IPS-NIHi11 (cell line): Measurements from ENCODE around the gene TEX12.
A peak's percentile ranks its signal among the peaks of the same experiment; 100 is the strongest.
"Not testable (repeated sequence)": the region's sequence is repeated elsewhere in the genome, so short reads cannot be mapped to it uniquely, and the experiment has no call there.

Experiments used
- DNase-seq: peaks from one replicate; pipeline ENCODE4 v3.0.0; 2012; ENCODE audit warnings: mixed read lengths, low spot score

TEX12 gene, protein sequence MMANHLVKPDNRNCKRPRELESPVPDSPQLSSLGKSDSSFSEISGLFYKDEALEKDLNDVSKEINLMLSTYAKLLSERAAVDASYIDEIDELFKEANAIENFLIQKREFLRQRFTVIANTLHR

DNA sequence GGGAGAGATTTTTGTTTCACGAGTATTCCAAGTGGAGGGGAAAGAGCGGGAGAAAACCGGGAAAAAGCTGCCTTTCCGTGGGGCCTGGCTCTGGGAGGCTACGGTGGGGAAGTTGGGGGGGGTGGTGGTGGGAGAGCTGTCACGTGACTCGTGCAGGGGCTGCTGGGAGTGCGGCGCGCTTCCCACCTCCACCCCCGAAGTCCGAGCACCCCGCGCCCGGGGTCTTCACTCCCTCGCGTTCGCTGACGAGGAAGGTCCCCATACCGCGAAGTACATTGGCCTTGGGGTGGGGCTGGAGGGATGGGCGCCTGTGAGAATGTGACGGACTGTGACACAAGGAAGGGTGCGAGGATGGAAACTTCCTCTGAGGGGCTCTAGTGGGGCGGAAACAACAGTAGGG, at the start of gene TEX12:
Gene TEX12 (plus strand): TSS at position 228 of the 400 bp plus-strand sequence. CDS start 1,897 bp downstream, outside the sequence.
- peak; percentile 14 for DNase-seq

DNA sequence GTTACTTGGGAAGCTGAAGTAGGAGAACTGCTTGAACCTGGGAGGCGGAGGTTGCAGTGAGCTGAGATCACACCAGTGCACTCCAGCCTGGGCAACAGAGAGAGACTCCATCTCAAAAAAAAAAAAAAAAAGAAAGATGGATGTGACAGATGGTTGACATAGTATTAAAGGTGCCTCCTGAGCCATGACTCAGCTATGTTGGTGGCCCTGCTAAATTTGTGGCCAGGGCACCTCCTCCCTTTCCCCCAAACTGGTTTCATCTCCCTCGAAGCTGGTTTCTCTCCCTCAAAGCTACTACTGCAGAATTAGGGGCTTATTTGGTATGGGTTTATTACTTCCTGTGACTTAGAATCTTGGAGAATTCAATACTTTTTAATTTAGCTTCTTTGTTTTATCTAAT, 49.0 kb upstream of the TEX12 start:
- no peak for DNase-seq

DNA sequence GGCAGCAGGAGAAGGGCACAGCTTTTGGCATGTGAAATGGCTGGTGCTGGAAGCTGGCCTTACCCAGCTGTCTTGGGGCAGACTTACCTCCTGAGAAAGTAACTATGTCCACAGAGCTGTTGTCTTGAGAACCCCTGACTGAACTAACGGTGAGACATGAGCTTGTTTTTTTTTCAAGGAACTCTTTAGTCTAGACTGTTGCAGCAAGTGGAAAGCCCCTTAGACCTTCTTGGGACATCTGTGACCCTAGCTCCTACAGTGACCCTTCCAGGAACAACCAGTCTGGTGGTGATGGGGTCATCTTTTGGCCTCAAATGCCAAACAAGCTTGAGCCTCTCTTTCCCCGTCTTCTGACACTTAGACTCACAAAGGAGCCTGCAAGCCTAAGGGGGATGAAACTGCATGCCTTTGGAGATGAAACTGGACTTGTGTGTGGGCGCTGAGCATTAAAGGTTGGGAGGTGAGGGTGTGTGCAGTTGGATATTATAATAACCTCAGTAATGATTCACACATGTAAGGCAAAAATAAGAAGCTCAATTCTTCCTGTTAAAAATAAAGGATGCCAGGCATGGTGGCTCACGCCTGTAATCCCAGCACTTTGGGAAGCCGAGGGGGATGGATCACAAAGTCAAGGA, 45.1 kb upstream of the TEX12 start:
- no peak for DNase-seq

DNA sequence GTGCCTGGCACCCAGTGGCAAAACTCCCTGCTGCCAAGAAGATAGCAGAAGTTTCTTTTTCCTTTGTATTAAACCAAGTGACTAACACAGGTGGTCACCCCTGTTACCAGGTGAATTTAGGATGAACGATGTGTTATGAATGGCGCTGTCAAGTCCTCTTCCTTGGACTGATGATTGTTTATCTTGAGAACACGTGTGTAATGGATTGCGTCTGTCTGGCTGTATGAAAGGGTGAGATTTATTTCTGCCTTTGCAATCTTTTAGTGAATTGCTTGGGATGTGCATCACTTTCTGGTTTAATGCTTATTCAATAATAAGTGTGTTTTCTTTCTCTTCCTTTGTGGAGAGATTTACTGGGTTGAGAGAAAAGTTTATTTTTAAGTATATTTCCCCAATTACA, 44.0 kb upstream of the TEX12 start:
- DNase-seq, result no peak

DNA sequence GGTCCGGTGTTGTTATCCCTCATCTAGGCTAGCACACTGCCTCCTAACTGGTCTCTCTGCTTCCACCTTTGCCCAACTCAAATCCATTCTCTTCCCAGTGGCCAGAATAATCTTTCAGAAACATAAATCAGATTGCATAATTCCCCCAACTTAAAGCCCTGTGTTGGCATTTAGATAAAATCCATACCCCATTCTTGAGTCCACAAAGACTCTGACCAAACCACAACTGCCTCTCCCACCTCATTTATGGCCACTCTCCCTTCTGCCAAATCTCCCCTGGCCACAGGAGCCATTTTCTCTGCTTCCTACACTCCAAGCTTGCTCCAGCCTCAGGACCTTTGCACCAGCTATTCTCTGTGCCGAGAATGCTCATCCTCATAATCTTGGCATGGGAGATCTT, 40.1 kb upstream of the TEX12 start:
- DNase-seq, result no peak

DNA sequence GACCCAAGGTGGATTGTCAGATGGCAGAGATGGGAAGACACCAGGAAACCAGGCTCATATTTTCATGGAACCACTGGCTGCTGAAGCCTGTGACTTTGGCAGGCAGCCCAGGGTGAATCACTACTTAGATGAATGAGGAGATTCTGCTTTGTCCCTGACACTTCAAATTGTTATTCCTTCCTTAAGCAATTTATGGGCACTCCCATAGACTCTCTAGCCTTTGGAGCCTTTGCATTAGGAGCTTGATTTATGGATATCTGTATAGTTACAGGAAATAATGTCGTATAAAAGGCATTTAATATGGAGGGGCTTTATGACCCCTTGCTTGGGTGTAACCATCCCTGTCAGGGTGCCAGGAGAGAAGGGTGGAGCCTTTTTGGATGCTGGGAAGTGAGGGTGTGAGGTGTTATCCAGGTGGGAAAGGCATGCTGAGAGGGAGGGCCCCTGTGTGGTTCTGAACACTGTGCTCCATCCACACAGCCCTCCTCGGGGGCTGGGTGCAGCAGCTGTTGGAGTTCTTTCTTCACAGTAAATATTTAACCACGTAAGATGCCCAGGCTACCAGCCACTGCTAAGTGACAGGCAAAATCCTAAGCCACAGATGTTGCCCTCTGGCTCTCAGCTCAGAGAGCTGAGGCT, 38.6 kb upstream of the TEX12 start:
- no peak for DNase-seq

DNA sequence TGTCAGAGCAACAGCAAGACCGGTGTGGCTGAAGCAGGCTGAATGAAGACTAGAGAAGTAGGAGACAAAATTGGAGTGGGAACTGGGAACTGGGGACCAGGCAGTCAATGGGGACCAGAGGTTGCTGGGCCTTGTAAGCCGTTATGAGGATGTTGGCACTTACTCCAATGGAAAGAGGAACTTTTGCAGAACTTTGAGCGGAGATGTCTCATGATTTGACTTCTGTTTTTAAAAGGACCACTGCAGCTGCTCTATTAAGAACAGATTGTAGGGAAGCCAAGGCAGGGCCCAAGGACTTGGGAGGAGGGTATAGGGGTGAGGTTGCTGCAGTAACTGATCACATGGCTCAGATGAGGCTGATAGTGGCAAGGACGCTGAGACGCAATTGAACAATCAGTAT, 37.5 kb upstream of the TEX12 start:
- no peak for DNase-seq

DNA sequence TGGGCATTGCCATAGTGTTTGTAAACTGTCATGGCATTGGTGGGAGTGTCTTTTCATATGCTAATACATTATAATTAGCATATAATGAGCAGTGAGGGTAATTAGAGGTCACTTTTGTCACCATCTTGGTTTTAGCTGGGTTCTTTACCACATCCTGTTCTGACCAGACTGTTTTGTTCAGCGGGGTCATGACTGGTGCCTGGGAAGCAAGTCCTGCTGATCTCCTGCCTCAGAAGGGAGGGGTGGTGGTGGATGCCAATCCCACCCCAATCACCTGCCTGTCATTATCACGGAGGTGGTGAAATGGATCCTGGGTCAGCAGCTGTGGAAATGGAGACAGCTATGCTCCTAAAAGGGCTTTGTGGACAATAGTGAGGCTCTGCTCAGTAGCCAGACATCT, 34.4 kb upstream of the TEX12 start:
- DNase-seq, result no peak

DNA sequence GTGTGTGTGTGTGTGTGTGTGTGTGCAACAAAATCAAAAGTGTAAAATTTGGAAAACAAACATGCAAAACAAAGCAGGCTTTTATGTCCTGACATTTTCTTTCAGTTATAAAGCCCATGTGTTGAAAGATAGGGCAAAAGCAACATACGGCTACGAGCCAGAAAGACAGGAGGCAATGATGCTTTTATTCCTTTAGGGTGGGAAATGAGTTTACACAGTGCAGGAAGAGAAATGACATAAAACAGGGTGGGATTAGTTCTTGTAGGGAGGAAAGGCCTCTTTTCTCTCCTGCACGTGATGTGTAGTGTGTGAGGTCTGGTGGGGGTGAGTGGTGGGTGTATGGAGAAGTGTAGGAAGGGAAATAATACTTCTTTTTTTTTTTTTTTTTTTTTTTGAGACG, 32.7 kb upstream of the TEX12 start:
- DNase-seq, result no peak

DNA sequence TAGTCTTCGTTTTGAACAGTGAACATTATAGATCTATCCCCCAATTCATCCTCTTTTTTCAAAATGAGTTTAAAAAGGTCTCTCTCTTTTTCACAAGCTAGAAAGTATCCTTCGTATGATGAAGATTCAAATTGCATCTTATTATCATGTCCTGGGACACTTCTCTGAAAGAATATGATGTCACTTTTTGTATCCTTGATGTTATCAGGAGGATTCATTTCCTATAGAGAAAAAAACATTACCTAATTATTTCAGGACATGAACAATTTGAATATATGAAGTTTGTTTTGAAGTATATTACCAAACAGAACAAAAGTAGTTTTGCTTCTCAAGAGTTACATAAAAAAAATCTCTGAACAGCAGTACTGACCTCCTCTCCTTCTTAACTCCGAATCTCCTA, 23.6 kb upstream of the TEX12 start:
- DNase-seq, result no peak

DNA sequence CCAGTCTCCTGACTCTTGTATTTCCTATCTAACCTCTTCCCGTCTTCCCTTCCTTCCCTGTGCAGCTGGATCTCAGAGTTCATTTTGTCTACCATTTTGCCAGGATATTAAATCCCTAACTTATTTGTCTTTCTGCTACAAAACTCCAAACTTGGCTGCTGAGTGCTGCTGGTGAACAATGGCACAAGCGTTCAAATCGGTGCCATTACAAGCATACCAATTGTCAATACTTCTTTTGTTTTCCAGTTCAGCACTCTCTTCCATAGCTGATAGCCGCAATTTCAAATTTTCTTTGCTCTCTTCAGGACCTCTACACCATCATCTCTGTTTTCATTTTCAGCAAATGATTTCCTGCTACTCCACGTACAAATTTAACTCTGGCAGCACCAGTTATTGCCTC, 16.7 kb upstream of the TEX12 start:
- DNase-seq, result no peak

DNA sequence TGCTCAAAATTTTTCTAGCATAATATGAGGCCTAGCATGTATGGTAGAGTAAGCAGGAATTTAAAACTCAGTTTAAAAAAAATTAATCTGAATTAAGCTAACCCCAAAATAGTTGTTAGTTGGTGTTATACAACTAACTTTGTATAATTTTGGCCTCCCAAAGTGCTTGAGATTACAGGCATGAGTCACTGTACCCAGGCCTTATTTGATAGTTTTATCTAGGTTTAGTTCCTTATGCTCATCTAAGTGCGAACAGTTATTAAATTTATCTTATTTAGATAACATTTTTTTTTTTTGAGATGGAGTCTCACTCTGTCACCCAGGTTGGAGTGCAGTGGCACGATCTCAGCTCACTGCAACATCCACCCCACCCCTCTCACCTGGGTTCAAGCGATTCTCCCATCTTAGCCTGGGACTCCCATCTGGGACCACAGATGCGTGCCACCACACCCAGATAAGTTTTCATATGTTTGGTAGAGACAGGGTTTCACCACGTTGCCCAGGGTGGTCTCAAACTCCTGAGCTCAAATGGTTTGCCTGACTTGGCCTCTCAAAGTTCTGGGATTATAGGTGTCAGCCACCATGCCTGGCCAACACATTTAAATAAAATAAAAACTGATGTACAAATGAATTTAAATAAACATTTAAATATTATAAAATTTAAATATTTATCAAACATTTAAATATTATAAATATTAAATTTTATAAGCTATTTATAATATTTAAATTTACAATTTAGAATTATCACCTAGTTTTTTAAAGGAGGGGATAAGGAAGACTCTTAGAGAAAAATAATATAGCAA, 10.8 kb upstream of the TEX12 start:
- no peak for DNase-seq

DNA sequence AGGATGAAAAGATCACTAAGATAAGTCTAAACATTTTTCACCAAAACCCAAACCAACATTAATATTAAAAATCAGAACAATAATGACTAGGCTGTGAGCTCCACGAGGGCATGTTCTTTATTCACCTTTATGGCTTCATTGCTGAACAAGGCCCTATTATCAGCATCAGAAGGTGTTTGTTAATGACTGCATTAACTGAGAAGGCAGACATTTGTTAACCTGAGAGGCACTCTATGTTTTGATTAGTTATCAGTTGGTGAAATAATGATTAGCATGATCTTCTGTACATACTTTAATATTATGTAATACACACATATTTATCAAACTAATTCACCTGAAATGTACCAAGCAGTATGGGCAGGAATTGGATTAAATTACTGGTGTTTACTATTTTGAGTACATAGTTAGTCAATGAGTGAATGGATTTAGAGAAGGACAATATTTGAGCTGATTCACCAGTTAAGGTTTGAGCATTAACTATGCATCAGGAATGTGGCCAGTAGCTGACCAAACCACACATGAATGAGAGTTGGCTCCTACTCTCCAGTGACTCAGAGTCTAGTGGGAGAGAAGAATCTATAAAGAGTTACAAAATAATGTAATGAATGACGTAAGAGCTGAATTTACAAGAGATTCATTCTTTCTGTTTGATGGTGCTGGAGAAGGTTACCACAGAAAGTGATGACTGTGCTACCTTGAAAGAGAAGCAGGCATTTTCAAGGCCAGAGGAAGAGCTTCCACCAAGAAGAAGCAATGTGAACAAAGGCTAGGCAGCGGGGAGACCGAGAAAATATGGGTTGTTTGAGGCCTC, 10.0 kb upstream of the TEX12 start:
- no peak for DNase-seq

DNA sequence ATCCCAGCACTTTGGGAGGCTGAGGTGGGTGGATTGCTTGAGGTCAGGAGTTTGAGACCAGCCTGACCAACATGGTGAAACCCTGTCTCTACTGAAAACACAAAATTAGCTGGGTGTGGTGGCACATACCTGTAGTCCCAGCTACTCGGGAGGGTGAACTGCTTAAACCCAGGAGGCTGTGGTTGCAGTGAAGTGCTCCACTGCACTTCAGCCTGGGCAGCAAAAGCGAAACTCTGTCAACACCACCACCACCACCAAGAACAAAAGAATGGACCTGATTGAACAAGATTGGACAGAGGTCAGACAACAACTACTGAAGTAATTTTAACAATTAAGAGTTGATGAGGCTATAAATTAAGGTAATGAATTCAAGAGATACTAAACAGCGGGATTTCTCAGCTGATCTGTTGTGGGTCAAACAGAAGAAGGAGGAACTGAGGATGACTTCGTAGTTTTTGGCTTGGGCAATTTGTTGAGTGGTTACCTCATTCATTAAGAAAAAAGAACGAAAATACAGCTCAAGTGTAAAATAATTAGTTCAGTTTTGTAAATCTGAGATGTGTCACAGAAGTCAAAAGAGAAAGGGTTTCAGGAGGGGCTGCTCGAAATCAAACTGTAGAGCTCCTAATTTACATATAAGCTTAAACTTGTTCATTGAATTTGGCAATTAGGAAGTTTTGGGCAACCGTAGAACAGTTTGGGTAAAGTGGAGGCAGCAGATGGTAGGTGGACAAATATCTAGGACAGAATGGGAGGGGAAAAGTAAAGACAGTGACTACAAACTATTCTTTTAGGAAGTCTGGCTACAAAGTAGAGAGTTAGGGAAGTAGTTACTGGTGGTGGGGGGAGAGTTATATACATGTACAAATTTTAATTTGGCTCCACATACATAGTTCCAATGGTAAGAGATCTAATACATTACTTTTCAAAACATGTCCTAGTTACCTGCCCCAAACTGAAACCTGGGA, 7.8 kb upstream of the TEX12 start:
- no peak for DNase-seq

DNA sequence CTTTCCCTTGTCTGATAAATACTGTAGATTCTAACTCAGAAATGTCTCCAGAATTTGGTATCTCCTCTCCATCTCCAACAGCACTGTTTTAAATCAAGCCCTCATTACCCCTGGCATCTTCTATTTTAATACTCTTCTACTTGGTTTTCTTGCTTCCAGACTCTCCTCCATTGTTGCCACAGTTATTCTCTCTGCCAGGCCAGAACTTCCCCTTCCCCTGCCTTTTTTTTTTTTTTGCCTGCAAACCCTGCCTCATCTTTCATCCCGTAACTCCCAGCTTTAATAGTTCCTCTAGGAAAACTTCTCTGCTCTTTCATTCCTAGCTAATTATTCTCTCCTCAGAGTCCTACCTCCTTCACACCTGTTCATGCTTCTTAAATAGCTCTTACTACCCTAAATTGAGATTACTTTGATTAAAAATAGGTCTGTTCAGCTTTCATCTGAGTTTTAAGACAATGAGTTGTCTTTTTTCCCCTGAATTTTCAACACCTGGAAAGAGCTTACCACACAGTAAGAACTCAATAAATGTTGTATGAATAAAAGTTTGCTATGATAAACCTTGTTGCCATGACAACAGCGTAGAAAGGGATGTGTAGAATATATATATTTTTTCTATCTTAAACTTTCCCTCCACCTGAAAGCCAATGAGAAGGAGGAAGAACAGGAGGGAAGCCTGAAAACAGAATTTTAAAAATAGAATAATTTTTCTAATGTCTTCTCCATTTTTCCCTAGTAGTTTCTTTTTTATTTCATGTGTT, 6.9 kb upstream of the TEX12 start:
- no peak for DNase-seq

DNA sequence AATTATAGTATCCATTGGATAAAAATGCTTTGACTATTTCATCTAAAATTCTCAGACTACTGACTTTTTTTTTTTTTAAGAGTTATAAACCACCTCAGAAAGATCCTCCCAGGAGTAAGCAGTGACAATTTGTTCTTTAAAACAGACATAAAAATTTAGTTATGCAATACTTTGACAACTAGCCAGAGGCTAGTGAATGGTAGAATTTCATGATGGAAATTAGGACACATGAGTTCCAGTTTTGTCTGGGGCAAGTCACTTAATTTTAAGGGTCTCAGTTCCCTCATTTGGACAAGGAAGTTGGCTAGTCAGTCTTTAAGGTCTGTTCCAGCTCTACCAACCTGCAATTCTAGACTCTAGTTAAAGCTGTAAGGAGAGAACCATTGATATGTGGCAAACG, 6.2 kb upstream of the TEX12 start:
- no peak for DNase-seq

DNA sequence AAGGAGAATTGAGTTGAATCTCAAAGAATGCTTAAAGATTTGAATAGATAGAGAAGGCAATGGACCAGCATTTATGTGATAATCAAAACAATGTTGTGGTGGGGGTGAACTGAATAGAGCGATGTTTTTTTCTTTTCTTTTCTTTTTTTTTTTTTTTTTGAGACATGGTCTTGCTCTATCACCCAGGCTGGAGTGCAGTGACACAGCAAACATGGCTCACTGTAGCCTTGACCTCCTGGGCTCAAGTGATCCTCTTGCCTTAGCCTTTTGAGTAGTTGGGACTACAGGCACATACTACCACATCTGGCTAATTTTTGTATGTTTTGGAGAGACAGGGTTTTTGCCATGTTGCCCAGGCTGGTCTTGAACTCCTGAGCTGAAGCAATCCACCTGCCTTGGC, 5.0 kb upstream of the TEX12 start:
- DNase-seq, result not testable (repeated sequence)

DNA sequence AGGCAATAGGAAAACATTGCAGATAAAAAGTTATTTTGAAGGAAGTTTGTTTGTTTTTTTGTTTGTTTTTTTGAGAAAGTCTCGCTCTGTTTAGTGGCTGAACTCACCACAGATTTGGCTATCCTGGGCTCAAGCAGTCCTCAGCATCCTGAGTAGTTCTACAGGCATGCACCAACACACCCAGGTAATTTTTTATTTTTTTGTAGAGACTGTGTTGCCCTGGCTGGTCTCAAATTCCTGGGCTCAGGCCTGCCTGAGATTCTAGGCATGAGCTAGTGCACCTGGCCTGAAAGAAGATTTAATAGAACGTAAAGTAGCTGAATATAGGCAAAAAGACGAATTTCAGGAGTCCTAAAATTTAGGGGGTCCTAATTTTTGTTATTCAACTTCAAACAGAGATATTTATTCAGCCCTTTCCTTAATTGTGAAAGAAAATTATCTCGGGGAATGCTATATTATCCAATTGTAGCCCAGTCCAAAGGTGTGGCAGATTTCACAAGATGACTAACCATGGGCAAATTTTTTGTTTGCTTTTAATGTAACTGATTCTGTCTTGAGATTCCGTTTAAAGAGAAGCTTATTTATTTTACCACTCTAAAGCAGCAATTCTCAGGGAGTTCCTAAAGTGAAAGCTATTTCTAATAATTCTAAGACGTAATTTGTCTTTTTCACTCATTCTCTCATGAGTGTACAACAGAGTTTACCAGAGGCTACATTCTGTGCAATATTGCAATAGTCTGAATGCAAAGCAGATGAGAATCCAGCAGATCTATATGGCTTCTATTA, 4.2 kb upstream of the TEX12 start:
- no peak for DNase-seq
